Breast epithelium (tissue), 4 donors: Measurements from ENCODE around the gene HIGD1A. TPM values are rescaled to one million over a fixed set of nuclear protein-coding genes. Genes with fewer than 3 reads are reported as not detected.

ENCODE experiments used
- DNase-seq, 2 donors: peaks; one replicate each; pipeline ENCODE4 v3.0.0-alpha.2; 2019; ENCODE audit warnings: low spot score in 2 of 2
- H3K27ac ChIP-seq, 2 donors: fragments of 200-600 bp; sonication (generic) in 1 of 2; one replicate each; pipeline ENCODE4 v1.5.1; 2016 to 2019; ENCODE audit warnings: mild to moderate bottlenecking in 1 of 2
- H3K27me3 ChIP-seq, 2 donors: fragments of 200-600 bp; sonication (generic) in 1 of 2; one replicate each; pipeline versions ENCODE4 v1.5.1 to v1.6.0; 2017 to 2019; ENCODE audit warnings: control low read depth in 1 of 2, mild to moderate bottlenecking in 1 of 2
- H3K36me3 ChIP-seq: fragments of 200-600 bp; one replicate; pipeline ENCODE4 v1.5.1; 2019
- H3K4me1 ChIP-seq, 2 donors: fragments of 200-600 bp; sonication (generic); one replicate each; pipeline ENCODE4 v1.5.1; 2016 to 2019; ENCODE audit warnings: control low read depth in 1 of 2
- H3K4me3 ChIP-seq, 3 donors: fragments of 200-600 bp; sonication (generic); 1 replicate in 2 of 3; 2 replicates in 1 of 3; pipeline ENCODE4 v1.5.1; 2016 to 2019; ENCODE audit warnings: mild to moderate bottlenecking in 3 of 3, moderate library complexity in 2 of 3
- H3K9me3 ChIP-seq, 2 donors: fragments of 200-600 bp; sonication (generic) in 1 of 2; one replicate each; pipeline ENCODE4 v1.5.1; 2016 to 2019; ENCODE audit warnings: control low read depth in 1 of 2
- POLR2A ChIP-seq: fragments of 450-650 bp; IDR thresholded peaks from one replicate; pipeline ENCODE4 v1.6.1; 2016; ENCODE audit warnings: antibody characterized with exemption, mild to moderate bottlenecking, moderate library complexity
- POLR2AphosphoS5 ChIP-seq, 3 donors: sonication (generic); formaldehyde crosslinking; IDR thresholded peaks; one replicate each; pipeline ENCODE4 v1.6.1; 2017; ENCODE audit warnings: antibody characterized with exemption in 3 of 3
- intact Hi-C: fragments of 100-400 bp; cut with DNase I; formaldehyde crosslinking; loops from one replicate; pipeline ENCODE4 v1.15.1; 2023; ENCODE audit warnings: low total_unique reads
- total RNA-seq, 3 donors: library from RNA; depleted of rRNA; stranded (reverse); fragments of >200 nt; gene quantifications; one replicate each; pipeline ENCODE4 v1.1.0, GENCODE V29; 2016
- TF ChIP-seq, protein P1 (sequence below), 3 donors: fragments of 450-650 bp; IDR thresholded peaks; one replicate each; pipeline ENCODE4 v1.5.1; 2016 to 2017; ENCODE audit warnings: antibody characterized with exemption in 3 of 3, mild to moderate bottlenecking in 3 of 3, moderate library complexity in 3 of 3

Gene HIGD1A
- total RNA-seq, 3 donors from 2014 or later = 131 to 185 (median 148) TPM

- H3K4me3 ChIP-seq = no peak within 1 kb of the TSS
- intact Hi-C loops = no loop called here
- H3K9me3 ChIP-seq = no peaks in the 10 kb centered on the region
- H3K36me3 ChIP-seq = no peaks in the 10 kb centered on the region
- TF ChIP-seq POLR2A = no peak
- TF ChIP-seq, protein P1, sequence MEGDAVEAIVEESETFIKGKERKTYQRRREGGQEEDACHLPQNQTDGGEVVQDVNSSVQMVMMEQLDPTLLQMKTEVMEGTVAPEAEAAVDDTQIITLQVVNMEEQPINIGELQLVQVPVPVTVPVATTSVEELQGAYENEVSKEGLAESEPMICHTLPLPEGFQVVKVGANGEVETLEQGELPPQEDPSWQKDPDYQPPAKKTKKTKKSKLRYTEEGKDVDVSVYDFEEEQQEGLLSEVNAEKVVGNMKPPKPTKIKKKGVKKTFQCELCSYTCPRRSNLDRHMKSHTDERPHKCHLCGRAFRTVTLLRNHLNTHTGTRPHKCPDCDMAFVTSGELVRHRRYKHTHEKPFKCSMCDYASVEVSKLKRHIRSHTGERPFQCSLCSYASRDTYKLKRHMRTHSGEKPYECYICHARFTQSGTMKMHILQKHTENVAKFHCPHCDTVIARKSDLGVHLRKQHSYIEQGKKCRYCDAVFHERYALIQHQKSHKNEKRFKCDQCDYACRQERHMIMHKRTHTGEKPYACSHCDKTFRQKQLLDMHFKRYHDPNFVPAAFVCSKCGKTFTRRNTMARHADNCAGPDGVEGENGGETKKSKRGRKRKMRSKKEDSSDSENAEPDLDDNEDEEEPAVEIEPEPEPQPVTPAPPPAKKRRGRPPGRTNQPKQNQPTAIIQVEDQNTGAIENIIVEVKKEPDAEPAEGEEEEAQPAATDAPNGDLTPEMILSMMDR (IDR thresholded peaks at IDR 0.05) = no peak
- no peak for TF ChIP-seq POLR2AphosphoS5 (IDR thresholded peaks at IDR 0.05)
- H3K4me1 ChIP-seq = no peaks in the 10 kb centered on the region
- no peaks in the 10 kb centered on the region for H3K27me3 ChIP-seq
- H3K27ac ChIP-seq = no peak within 1 kb of the TSS
- no peak for DNase-seq
These were observed 4.9 kb upstream of the HIGD1A start, which contains the start of gene ACKR2 for GRCh38 chr3:42809202-42809601. Gene ACKR2, plus strand, starts transcription at chr3:42809445. Its CDS starts 55,058 bp downstream, at chr3:42864503.

- no peaks in the 10 kb centered on the region for H3K9me3 ChIP-seq
- H3K4me3 ChIP-seq = no peak overlapping the region
- no peak for DNase-seq
- no peaks in the 10 kb centered on the region for H3K36me3 ChIP-seq
- intact Hi-C loops = no loop called here
- H3K27ac ChIP-seq = no peak overlapping the region
- H3K27me3 ChIP-seq = no peaks in the 10 kb centered on the region
- no peak for TF ChIP-seq POLR2A
- TF ChIP-seq, protein P1 (IDR thresholded peaks at IDR 0.05) = no peak
- TF ChIP-seq POLR2AphosphoS5 (IDR thresholded peaks at IDR 0.05) = no peak
- no peaks in the 10 kb centered on the region for H3K4me1 ChIP-seq
These were observed 3.6 kb upstream of the HIGD1A start for GRCh38 chr3:42807929-42808328.

DNA sequence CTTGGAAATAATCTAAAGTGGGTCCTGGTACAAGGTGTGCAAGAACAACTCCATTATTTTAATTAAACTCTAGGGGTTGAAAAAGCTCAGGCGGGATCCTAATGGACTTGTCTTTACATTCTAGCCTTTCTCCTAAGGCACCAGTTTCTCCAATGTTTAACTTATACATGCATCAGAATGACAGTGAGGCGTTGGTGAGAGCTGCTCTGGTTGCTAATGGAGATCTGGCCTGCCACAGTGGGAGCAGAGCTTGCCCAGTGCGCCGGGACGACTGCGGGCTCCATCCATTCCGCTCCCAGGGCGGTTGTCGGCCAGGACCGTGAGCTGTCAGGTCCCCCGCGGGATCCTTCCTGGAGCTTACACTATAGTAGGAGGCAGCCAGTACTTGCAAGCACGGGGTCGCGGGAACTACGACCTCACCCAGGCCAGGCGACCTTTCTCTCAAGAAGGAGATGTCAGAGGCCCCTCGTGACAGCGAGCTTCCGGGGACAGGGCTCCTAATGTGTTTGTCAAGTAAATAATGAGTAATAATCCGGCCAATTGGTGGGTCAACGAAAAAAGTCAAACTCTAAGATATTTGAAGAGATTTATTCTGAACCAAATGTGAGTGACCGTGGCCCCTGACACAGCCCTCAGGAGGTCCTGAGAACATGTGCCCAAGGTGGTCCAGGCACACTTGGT is 991 bp upstream of the HIGD1A start:
- intact Hi-C loops = no loop called here
- peak in 1 of 2 donors; percentile 53 for DNase-seq
- H3K4me3 ChIP-seq = peak overlapping the region; percentile 71 to 81 (median 81)
- H3K4me1 ChIP-seq = peaks cover 0 to 7% of the 10 kb centered on the region in 2 donors
- no peaks in the 10 kb centered on the region for H3K36me3 ChIP-seq
- H3K27ac ChIP-seq = peak overlapping the region; percentile 94 to 98
- H3K9me3 ChIP-seq = no peaks in the 10 kb centered on the region
- TF ChIP-seq, protein P1 (IDR thresholded peaks at IDR 0.05) = no peak
- TF ChIP-seq POLR2A (no peak), POLR2AphosphoS5 (IDR thresholded peaks at IDR 0.05) (no peak)
- no peaks in the 10 kb centered on the region for H3K27me3 ChIP-seq

- Histone ChIP-seq H3K4me3 (peak overlapping the region; percentile 71 to 81 (median 81)), H3K4me1 (peaks cover 0 to 7% of the 10 kb centered on the region in 2 donors), H3K27me3 (no peaks in the 10 kb centered on the region), H3K9me3 (no peaks in the 10 kb centered on the region), H3K36me3 (no peaks in the 10 kb centered on the region), H3K27ac (peak overlapping the region; percentile 94 to 98)
- DNase-seq = no peak
- intact Hi-C loops = no loop called here
- TF ChIP-seq, protein P1 (IDR thresholded peaks at IDR 0.05) = no peak
- no peak for TF ChIP-seq POLR2AphosphoS5 (IDR thresholded peaks at IDR 0.05)
- TF ChIP-seq POLR2A = no peak
These were observed 492 bp upstream of the HIGD1A start for GRCh38 chr3:42804831-42805132.

- Histone ChIP-seq H3K27me3 (no peaks in the 10 kb centered on the region), H3K36me3 (no peaks in the 10 kb centered on the region), H3K4me1 (peaks cover 0 to 7% of the 10 kb centered on the region in 2 donors), H3K27ac (peak overlapping the region; percentile 94 to 98), H3K4me3 (peak overlapping the region; percentile 71 to 81 (median 81)), H3K9me3 (no peaks in the 10 kb centered on the region)
- intact Hi-C loops = no loop called here
- TF ChIP-seq, protein P1 (IDR thresholded peaks at IDR 0.05) = no peak
- TF ChIP-seq POLR2AphosphoS5 (IDR thresholded peaks at IDR 0.05) = no peak
- TF ChIP-seq POLR2A = no peak
- DNase-seq = no peak
These were observed 730 bp downstream of the HIGD1A start for GRCh38 chr3:42803414-42804105.
